ENCODE data around the gene DROSHA. TPM values are rescaled to one million over a fixed set of nuclear protein-coding genes. Genes with fewer than 3 reads are reported as not detected.

The DROSHA gene
- total and polyA plus RNA-seq, 2 donors (not counting 3 experiments of a cell fraction or from before 2014, with no cell fraction given), result 49.1 to 96.4 TPM

GRCh38 chr5:31463351-31463750 is 68.5 kb downstream of the DROSHA start:
- dilution Hi-C loops (cut with MboI; ENCODE audit: extremely low pct_ligation_motif_present, low sequenced_read_pairs) (no loop called here), intact Hi-C loops (cut with micrococcal nuclease) (no loop called here)
- Histone ChIP-seq H3K27me3 (ENCODE audit: control insufficient read depth in 2 of 2, insufficient read depth in 2 of 2, low read length in 2 of 2) (no peaks in the 10 kb centered on the region), H3K4me1 (ENCODE audit: control insufficient read depth, extremely low read depth, insufficient read depth, low read length) (no peaks in the 10 kb centered on the region), H4K20me1 (replicated peaks; ENCODE audit: control insufficient read depth, extremely low read depth, insufficient read depth, low read length) (no peaks in the 10 kb centered on the region), H3K9ac (replicated peaks; ENCODE audit: extremely low read depth, insufficient read depth, low read length) (no peak overlapping the region), H3K27ac (ENCODE audit: insufficient read depth, low read depth, low read length) (no peak overlapping the region), H2AFZ (ENCODE audit: low read depth, low read length) (no peak overlapping the region), H3K79me2 (ENCODE audit: control insufficient read depth, insufficient read depth, low read length) (no peaks in the 10 kb centered on the region), H3K36me3 (ENCODE audit: control insufficient read depth in 2 of 2, extremely low read depth in 1 of 2, insufficient read depth in 2 of 2, low read length in 2 of 2) (peaks cover 4 to 14% of the 10 kb centered on the region in 2 experiments), H3K4me3 (replicated peaks in 1 of 3; ENCODE audit: insufficient read depth in 1 of 3, low read depth in 1 of 3, low read length in 3 of 3) (no peak overlapping the region), H3K9me1 (replicated peaks; ENCODE audit: control insufficient read depth, extremely low read depth, insufficient read depth, low read length) (peaks cover 2% of the 10 kb centered on the region), H3K4me2 (ENCODE audit: insufficient read depth, low read length) (no peak overlapping the region), H3K9me3 (replicated peaks; ENCODE audit: control insufficient read depth, insufficient read depth, low read length) (no peaks in the 10 kb centered on the region)
- TF ChIP-seq FOS (IDR thresholded peaks at IDR 0.05; ENCODE audit: borderline replicate concordance, insufficient read depth, low read length) (no peak), GATA2 (IDR thresholded peaks at IDR 0.05; ENCODE audit: insufficient read depth, insufficient read length, low read depth, low read length) (no peak), MAX (IDR thresholded peaks at IDR 0.05; ENCODE audit: insufficient read depth, insufficient read length) (no peak), JUN (IDR thresholded peaks at IDR 0.05; ENCODE audit: borderline replicate concordance, insufficient read depth, insufficient read length, low read depth) (no peak), EZH2 (IDR thresholded peaks at IDR 0.05; ENCODE audit: borderline replicate concordance, low read depth, low read length, severe bottlenecking) (no peak), CTCF (IDR thresholded peaks at IDR 0.05; ENCODE audit: extremely low read depth in 1 of 2, insufficient read depth in 1 of 2, low read depth in 1 of 2, low read length in 2 of 2) (no peak), POLR2AphosphoS5 (IDR thresholded peaks at IDR 0.05; ENCODE audit: insufficient read depth, low read depth, low read length) (no peak), POLR2A (IDR thresholded peaks at IDR 0.05; ENCODE audit: low read depth, low read length) (no peak), MYC (IDR thresholded peaks at IDR 0.05; ENCODE audit: low read depth, low read length) (no peak)
- DNase-seq (ENCODE audit: low read depth, low spot score) (peak; percentile 79), FAIRE-seq (no peak)
- POLR2A ChIA-PET, result no interaction called here
- CTCF ChIA-PET, result no interaction called here
- BruUV-seq (replicated peaks), result no TSS peak

Measured in endothelial cell of umbilical vein (primary cell).